ENCODE results near the gene LIMA1. TPM values are rescaled to one million over a fixed set of nuclear protein-coding genes. Genes with fewer than 3 reads are reported as not detected.
A peak's percentile ranks its signal among the peaks of the same experiment; 100 is the strongest.

The LIMA1 gene
- total and polyA plus RNA-seq, 2 of the 4 experiments (the other 2 are of a cell fraction), result 126 to 163 TPM

DNA sequence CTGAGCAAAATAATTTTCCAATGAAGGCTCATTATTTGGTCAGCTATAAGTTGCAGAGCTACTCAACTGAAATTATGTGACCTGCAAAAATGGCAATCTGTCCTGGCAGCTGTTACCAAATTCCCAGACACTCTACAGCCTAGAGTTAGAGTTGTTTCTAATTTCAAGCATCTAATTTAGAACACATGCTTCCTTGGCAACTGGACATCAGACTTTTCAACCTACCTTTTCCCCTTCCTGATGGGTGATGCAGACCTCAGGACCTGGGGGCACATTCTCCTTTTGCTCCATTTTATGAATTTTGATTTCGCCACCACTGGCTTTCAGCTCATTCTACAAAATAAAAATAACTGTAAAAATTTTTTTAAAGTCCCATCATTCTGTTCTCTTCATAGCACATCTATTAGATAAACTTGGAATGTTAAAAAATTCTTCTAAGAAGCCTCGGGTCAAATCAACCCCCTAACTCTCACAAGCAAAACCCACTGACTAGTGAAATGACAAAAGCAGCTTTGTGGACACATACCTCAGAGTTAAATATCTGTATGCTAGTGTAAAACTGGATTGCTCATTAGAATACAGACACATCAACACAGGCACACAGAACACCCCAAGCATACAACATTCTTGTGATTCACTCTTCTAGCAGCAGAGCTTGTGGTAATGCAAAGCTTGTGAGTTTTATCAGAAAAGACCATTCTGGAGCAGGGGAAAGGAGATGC is 82.6 kb downstream of the LIMA1 start:
- Histone ChIP-seq H3K18ac (ENCODE audit: low read depth, low read length) (0 out of 2 replicates have a peak overlapping the region, but pooled peaks have one; percentile 29), H3K27ac (ENCODE audit: insufficient read depth, low read length) (peak overlapping the region; percentile 66; the same call in 1 of the 2 replicates), H3K9ac (ENCODE audit: low read depth, low read length) (no peak overlapping the region), H3K4me1 (ENCODE audit: control insufficient read depth, insufficient read depth, low read length) (peaks cover 15% of the 10 kb centered on the region), H3K36me3 (ENCODE audit: control insufficient read depth, insufficient read depth, low read length) (peaks cover 56% of the 10 kb centered on the region), H2AK5ac (ENCODE audit: low read depth, low read length) (peak overlapping the region; percentile 20; the same call in 1 of the 2 replicates), H3K14ac (replicated peaks; ENCODE audit: low read depth, low read length) (0 out of 2 replicates have a peak overlapping the region, but pooled peaks have one; percentile 7), H2BK20ac (ENCODE audit: low read depth, low read length) (0 out of 2 replicates have a peak overlapping the region, but pooled peaks have one; percentile 3), H3K9me1 (ENCODE audit: insufficient read depth, low read length) (peaks cover 3% of the 10 kb centered on the region; the same call in 1 of the 2 replicates), H3K4me3 (ENCODE audit: insufficient read depth, low read depth, low read length) (no peak overlapping the region), H4K20me1 (ENCODE audit: insufficient read depth, low read length) (peaks cover 8% of the 10 kb centered on the region; the same call in 1 of the 2 replicates), H3K27me3 (ENCODE audit: control insufficient read depth, insufficient read depth, low read length) (no peaks in the 10 kb centered on the region), H2BK120ac (ENCODE audit: low read depth, low read length) (no peak overlapping the region), H4K91ac (ENCODE audit: insufficient read depth, low read depth, low read length) (no peak overlapping the region), H3K79me1 (ENCODE audit: low read depth in 1 of 2, low read length in 2 of 2) (peaks cover 27 to 78% of the 10 kb centered on the region in 2 experiments), H4K8ac (ENCODE audit: low read depth in 2 of 2, low read length in 2 of 2) (peak overlapping the region in 1 of 2 experiments; percentile 44; a peak in 3 of 4 replicates), H2AK9ac (replicated peaks; ENCODE audit: low read depth, low read length, poor library complexity) (no peak overlapping the region), H2BK5ac (ENCODE audit: low read depth, low read length, poor library complexity, severe bottlenecking) (peak overlapping the region; percentile 77), H2BK15ac (ENCODE audit: low read depth, low read length) (0 out of 3 replicates have a peak overlapping the region, but pooled peaks have one; percentile 12), H4K5ac (ENCODE audit: low read depth, low read length) (peak overlapping the region; percentile 39; the same call in 1 of the 2 replicates), H3K4me2 (ENCODE audit: low read depth, low read length) (no peak overlapping the region), H3K9me3 (ENCODE audit: control insufficient read depth, insufficient read depth, low read length) (no peaks in the 10 kb centered on the region), H3K4ac (ENCODE audit: low read depth, low read length) (peak overlapping the region; percentile 19; the same call in 1 of the 2 replicates), H3K23ac (ENCODE audit: low read depth, low read length) (no peak overlapping the region), H3K56ac (ENCODE audit: extremely low read depth, insufficient read depth, low read length) (0 out of 2 replicates have a peak overlapping the region, but pooled peaks have one; percentile 0), H2AFZ (replicated peaks; ENCODE audit: low read length, poor library complexity) (no peak overlapping the region)
- ChIA-PET CTCF (interaction anchor here (0.7 kb wide), 1 partner anchor 89 kb away, joined by 3 read pairs; the partner anchor contains the start of gene COX14), POLR2A (ENCODE audit: unreplicated experiment) (no interaction called here)
- DNase-seq (peak; percentile 81), ATAC-seq (ENCODE audit: low read depth) (peak; percentile 70)
- no peak; the same call in 1 of the 2 replicates for TF ChIP-seq BHLHE40 (IDR thresholded peaks at IDR 0.05; ENCODE audit: low read depth, low read length)
- TF ChIP-seq RAD21 (IDR thresholded peaks at IDR 0.05; ENCODE audit: low read length), result no peak
- TF ChIP-seq CEBPB (IDR thresholded peaks at IDR 0.05; ENCODE audit: low read depth, low read length), result no peak
- no peak for TF ChIP-seq CHD1 (IDR thresholded peaks at IDR 0.05; ENCODE audit: low read depth, low read length)
- TF ChIP-seq USF2 (IDR thresholded peaks at IDR 0.05; ENCODE audit: low read depth, low read length), result no peak
- TF ChIP-seq, protein P1, sequence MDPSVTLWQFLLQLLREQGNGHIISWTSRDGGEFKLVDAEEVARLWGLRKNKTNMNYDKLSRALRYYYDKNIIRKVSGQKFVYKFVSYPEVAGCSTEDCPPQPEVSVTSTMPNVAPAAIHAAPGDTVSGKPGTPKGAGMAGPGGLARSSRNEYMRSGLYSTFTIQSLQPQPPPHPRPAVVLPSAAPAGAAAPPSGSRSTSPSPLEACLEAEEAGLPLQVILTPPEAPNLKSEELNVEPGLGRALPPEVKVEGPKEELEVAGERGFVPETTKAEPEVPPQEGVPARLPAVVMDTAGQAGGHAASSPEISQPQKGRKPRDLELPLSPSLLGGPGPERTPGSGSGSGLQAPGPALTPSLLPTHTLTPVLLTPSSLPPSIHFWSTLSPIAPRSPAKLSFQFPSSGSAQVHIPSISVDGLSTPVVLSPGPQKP (IDR thresholded peaks at IDR 0.05; ENCODE audit: borderline replicate concordance, low read depth, low read length), result no peak
- no peak for TF ChIP-seq FOS (IDR thresholded peaks at IDR 0.05; ENCODE audit: low read depth, low read length)
- no peak for TF ChIP-seq MAZ (IDR thresholded peaks at IDR 0.05; ENCODE audit: borderline replicate concordance, low read depth, low read length)
- TF ChIP-seq NFE2L2 (IDR thresholded peaks at IDR 0.05; ENCODE audit: low read depth, low read length), result no peak
- no peak for TF ChIP-seq CTCF (conservative IDR thresholded peaks at IDR 0.05; ENCODE audit: low read depth, low read length)
- WGBS, 2 experiments (ENCODE audit: extremely low coverage in 2 of 2, insufficient read length in 1 of 2), result no CpG with 5 or more reads among the region's 2 CpGs
- dilution Hi-C loops (cut with HindIII; ENCODE audit: low sequenced_read_pairs, unreplicated experiment), result no loop called here
- intact Hi-C loops (cut with micrococcal nuclease), result no loop called here
- BruUV-seq (replicated peaks), result no TSS peak
- in situ Hi-C loops (cut with MboI; ENCODE audit: low sequenced_read_pairs), result loop anchor here (10.0 kb wide), 1 partner anchor 114 kb away; no protein-coding TSS in a partner anchor

Data from IMR-90 (cell line).